Kidney (tissue), 14 donors: ENCODE results near the gene LRBA. TPM values are rescaled to one million over a fixed set of nuclear protein-coding genes. Genes with fewer than 3 reads are reported as not detected.

Experiments
- DNase-seq, 5 donors: peaks; one replicate each; pipeline ENCODE4 v3.0.0-alpha.2; 2013 to 2020
- FAIRE-seq: peaks from 2 replicates; lab custom pipeline; 2012; peaks lifted over from hg19 to GRCh38; lab: Jason Lieb, UNC
- H3K27ac ChIP-seq, 2 donors: one replicate each; pipeline ENCODE4 v1.7.0; 2013; ENCODE audit warnings: low read depth in 2 of 2, low read length in 2 of 2, inconsistent platforms in 1 of 2
- H3K27me3 ChIP-seq: one replicate; pipeline ENCODE4 v1.7.1; 2013; ENCODE audit warnings: low read length, inconsistent platforms; ENCODE audit not compliant: control insufficient read depth, insufficient read depth
- H3K36me3 ChIP-seq, 3 donors: one replicate each; pipeline versions ENCODE4 v1.7.0 to v1.7.1; 2013; ENCODE audit warnings: low read length in 3 of 3, control low read depth in 1 of 3, inconsistent platforms in 1 of 3; ENCODE audit not compliant: insufficient read depth in 3 of 3, control insufficient read depth in 2 of 3
- H3K4me1 ChIP-seq, 3 donors: one replicate each; pipeline versions ENCODE4 v1.7.0 to v1.7.1; 2013; ENCODE audit warnings: low read length in 3 of 3, inconsistent platforms in 1 of 3, low read depth in 1 of 3; ENCODE audit not compliant: control insufficient read depth in 2 of 3, insufficient read depth in 2 of 3
- H3K4me3 ChIP-seq, 3 donors: one replicate each; pipeline versions ENCODE4 v1.7.0 to v1.8.1; 2013; ENCODE audit warnings: low read length in 3 of 3, control low read depth in 1 of 3, inconsistent platforms in 1 of 3
- H3K9ac ChIP-seq, 3 donors: one replicate each; pipeline versions ENCODE4 v1.7.0 to v1.7.1; 2013; ENCODE audit warnings: low read length in 3 of 3, control low read depth in 1 of 3, inconsistent platforms in 1 of 3
- H3K9me3 ChIP-seq, 3 donors: one replicate each; pipeline versions ENCODE4 v1.7.0 to v1.7.1; 2013; ENCODE audit warnings: low read length in 3 of 3, control low read depth in 1 of 3, inconsistent platforms in 1 of 3; ENCODE audit not compliant: control insufficient read depth in 2 of 3, insufficient read depth in 1 of 3
- CTCF ChIP-seq: IDR thresholded peaks from 3 replicates; pipeline ENCODE4 v1.5.1; 2012; ENCODE audit warnings: mild to moderate bottlenecking, moderate library complexity, borderline replicate concordance; ENCODE audit not compliant: insufficient read depth; ENCODE audit errors: extremely low read depth
- intact Hi-C: fragments of 100-400 bp; cut with DNase I; formaldehyde crosslinking; loops from one replicate; pipeline ENCODE4 v1.11.1; 2022
- polyA plus RNA-seq: library from polyadenylated mRNA; stranded (reverse); fragments of 350-450 nt; fragmentation: Illumina TruSeq; extraction: RNeasy Lipid Tissue Mini Kit (QIAGEN cat#74804); gene quantifications from one replicate; pipeline ENCODE4 v1.2.3, GENCODE V29; 2014; ENCODE audit warnings: low read depth, low replicate concordance; ENCODE audit not compliant: insufficient read depth
- total RNA-seq: library from RNA; stranded (reverse); fragmentation: NEBNext Ultra II Directional; extraction: Animal tissue kit (Norgen Biotek cat#: 25700); gene quantifications from one replicate; pipeline ENCODE4 v1.2.1, GENCODE V29; 2021
- donor health status: control.
- donor health status: control.
- donor health status: control.
- donor health status: control.
- donor health status: control.
- donor health status: DM: yes; HTN: yes; CAD: no.
- donor health status: Normal renal cell carcinoma (clear cell type).

The LRBA gene
- total and polyA plus RNA-seq, 2 donors from 2014 or later = 20.3 to 76.7 TPM

DNA sequence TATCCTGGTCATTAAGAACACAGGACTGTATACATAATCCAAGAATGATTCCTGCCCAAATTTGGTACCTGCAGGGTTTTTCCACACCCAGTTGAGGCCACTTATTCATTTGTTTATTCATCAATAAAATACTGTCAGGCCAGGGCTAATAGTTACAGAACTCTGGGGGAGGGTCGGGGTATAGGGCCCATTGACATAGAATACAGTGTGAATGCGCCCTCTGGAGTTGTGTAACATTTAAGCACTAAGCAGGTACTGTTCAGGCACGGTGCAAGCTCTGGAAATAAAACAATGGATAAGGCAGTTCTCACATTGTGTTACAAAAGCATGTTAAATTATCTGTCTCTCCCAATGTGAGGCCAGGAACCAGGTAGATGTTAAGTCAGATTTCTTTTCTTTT lies 30.8 kb upstream of the LRBA start:
- Histone ChIP-seq H3K27ac (no peak overlapping the region), H3K27me3 (no peaks in the 10 kb centered on the region), H3K36me3 (no peaks in the 10 kb centered on the region), H3K9ac (no peak overlapping the region), H3K4me3 (no peak overlapping the region), H3K4me1 (no peaks in the 10 kb centered on the region), H3K9me3 (no peaks in the 10 kb centered on the region)
- DNase-seq = peak in 1 of 5 donors; percentile 13
- intact Hi-C loops = no loop called here
- FAIRE-seq = no peak
- peak; percentile 4 for TF ChIP-seq CTCF

- intact Hi-C loops = no loop called here
- Histone ChIP-seq H3K36me3 (no peaks in the 10 kb centered on the region), H3K4me1 (no peaks in the 10 kb centered on the region), H3K27ac (no peak overlapping the region), H3K9ac (no peak overlapping the region), H3K27me3 (no peaks in the 10 kb centered on the region), H3K9me3 (no peaks in the 10 kb centered on the region), H3K4me3 (no peak overlapping the region)
- TF ChIP-seq CTCF = no peak
- no peak for FAIRE-seq
- DNase-seq = peak in 2 of 5 donors; percentile 7 to 14
These were observed 28.9 kb upstream of the LRBA start for GRCh38 chr4:151043803-151044515.

- intact Hi-C loops = no loop called here
- no peak for TF ChIP-seq CTCF
- Histone ChIP-seq H3K4me1 (no peaks in the 10 kb centered on the region), H3K27ac (no peak overlapping the region), H3K36me3 (no peaks in the 10 kb centered on the region), H3K9ac (no peak overlapping the region), H3K9me3 (no peaks in the 10 kb centered on the region), H3K4me3 (no peak overlapping the region), H3K27me3 (no peaks in the 10 kb centered on the region)
- DNase-seq = no peak
- FAIRE-seq = no peak
These were observed 24.6 kb upstream of the LRBA start for GRCh38 chr4:151039733-151040132.
